ENCODE results near the gene NACC2. TPM values are rescaled to one million over a fixed set of nuclear protein-coding genes. Genes with fewer than 3 reads are reported as not detected.
"Not testable (repeated sequence)": the region's sequence is repeated elsewhere in the genome, so short reads cannot be mapped to it uniquely, and the experiment has no call there.

The NACC2 gene
- total RNA-seq, 1 donor from 2014 or later: 34.0 TPM

DNA sequence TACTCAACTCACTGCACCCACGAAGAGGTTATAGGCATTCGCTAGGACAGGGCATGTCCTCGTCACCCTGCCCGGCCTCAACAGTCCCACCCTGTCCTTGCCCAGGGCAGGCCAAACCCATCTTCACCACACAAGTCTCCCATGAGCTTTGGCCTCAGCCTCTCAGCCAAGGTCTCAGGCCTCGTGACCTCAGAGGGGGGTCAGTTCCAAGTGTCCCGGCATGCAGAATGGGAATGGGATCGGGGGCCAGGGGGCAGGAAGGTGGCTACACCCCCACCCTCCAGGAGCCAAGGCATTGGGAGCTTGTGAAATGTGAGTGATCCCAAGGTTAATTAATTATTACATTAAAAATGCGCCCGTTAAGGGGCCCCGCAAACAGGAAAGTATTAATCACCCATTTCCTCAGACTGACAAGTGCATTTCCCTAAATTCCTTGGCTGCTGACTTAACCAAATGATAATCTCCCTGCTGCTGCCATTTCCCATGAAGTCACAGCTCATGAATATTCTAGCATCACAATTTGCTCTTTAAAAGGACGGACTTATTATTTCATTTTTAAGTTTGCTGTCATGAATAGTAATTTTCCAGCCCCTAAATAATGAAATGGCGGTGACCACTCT is 125.9 kb downstream of the NACC2 start:
- Histone ChIP-seq H3K36me3 (ENCODE audit: insufficient read depth, low read length) (no peaks in the 10 kb centered on the region), H2AFZ (ENCODE audit: low read depth, low read length) (no peak overlapping the region), H3K27ac (ENCODE audit: low read depth, low read length) (no peak overlapping the region), H3K27me3 (ENCODE audit: insufficient read depth, low read length) (peaks cover 3% of the 10 kb centered on the region), H3K4me3 (ENCODE audit: insufficient read depth, low read depth, low read length) (no peak overlapping the region), H3K79me2 (ENCODE audit: insufficient read depth, low read length) (no peaks in the 10 kb centered on the region), H3K4me1 (ENCODE audit: insufficient read depth, low read length) (peaks cover 4% of the 10 kb centered on the region), H3K4me2 (ENCODE audit: low read length) (no peak overlapping the region), H3K9ac (ENCODE audit: low read length) (no peak overlapping the region), H3K9me3 (ENCODE audit: insufficient read depth, low read depth, low read length) (no peaks in the 10 kb centered on the region), H4K20me1 (ENCODE audit: insufficient read depth, low read length) (peaks cover 10% of the 10 kb centered on the region)
- Mint-ChIP-seq H3K4me3 (ENCODE audit: unreplicated experiment) (no peak overlapping the region), H3K36me3 (ENCODE audit: low read depth, unreplicated experiment) (no peaks in the 10 kb centered on the region), H3K9me3 (ENCODE audit: unreplicated experiment) (no peaks in the 10 kb centered on the region), H3K27me3 (ENCODE audit: low read depth, unreplicated experiment) (peaks cover 26% of the 10 kb centered on the region), H3K27ac (ENCODE audit: unreplicated experiment) (no peak overlapping the region), H3K4me1 (ENCODE audit: low read depth, unreplicated experiment) (peaks cover 8% of the 10 kb centered on the region)
- peak; percentile 44 for DNase-seq (ENCODE audit: low read depth)
- TF ChIP-seq, protein P1, sequence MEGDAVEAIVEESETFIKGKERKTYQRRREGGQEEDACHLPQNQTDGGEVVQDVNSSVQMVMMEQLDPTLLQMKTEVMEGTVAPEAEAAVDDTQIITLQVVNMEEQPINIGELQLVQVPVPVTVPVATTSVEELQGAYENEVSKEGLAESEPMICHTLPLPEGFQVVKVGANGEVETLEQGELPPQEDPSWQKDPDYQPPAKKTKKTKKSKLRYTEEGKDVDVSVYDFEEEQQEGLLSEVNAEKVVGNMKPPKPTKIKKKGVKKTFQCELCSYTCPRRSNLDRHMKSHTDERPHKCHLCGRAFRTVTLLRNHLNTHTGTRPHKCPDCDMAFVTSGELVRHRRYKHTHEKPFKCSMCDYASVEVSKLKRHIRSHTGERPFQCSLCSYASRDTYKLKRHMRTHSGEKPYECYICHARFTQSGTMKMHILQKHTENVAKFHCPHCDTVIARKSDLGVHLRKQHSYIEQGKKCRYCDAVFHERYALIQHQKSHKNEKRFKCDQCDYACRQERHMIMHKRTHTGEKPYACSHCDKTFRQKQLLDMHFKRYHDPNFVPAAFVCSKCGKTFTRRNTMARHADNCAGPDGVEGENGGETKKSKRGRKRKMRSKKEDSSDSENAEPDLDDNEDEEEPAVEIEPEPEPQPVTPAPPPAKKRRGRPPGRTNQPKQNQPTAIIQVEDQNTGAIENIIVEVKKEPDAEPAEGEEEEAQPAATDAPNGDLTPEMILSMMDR (IDR thresholded peaks at IDR 0.05; ENCODE audit: insufficient read depth, low read depth, low read length): no peak
- TF ChIP-seq EZH2 (IDR thresholded peaks at IDR 0.05; ENCODE audit: insufficient read depth, low read length): no peak
- no peak for FAIRE-seq

DNA sequence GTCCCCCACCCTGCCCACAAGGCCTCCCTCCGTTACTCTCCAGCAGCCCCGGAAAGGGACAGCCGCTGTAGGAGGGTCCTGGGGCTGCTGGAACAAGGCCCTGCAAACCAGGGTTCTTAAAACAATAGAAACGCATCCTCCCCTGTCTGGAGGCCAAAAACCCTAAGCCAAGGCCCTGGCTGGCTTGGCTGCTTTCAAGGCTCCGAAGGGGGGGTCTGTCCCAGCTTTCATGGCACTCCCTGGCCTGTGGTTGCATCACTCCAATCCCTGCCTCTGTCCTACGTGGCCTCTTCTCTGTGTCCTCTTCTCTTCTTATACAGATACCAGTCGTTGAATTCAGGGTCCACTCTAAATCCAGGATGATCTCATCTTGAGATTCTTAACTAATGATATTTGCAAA is 126.5 kb downstream of the NACC2 start:
- H3K79me2 ChIP-seq (ENCODE audit: insufficient read depth, low read length): no peaks in the 10 kb centered on the region
- DNase-seq (ENCODE audit: low read depth): no peak
- Mint-ChIP-seq H3K4me3 (ENCODE audit: unreplicated experiment) (no peak overlapping the region), H3K9me3 (ENCODE audit: unreplicated experiment) (no peaks in the 10 kb centered on the region), H3K27ac (ENCODE audit: unreplicated experiment) (no peak overlapping the region), H3K4me1 (ENCODE audit: low read depth, unreplicated experiment) (peaks cover 8% of the 10 kb centered on the region), H3K36me3 (ENCODE audit: low read depth, unreplicated experiment) (no peaks in the 10 kb centered on the region), H3K27me3 (ENCODE audit: low read depth, unreplicated experiment) (peaks cover 31% of the 10 kb centered on the region)
- H3K9ac ChIP-seq (ENCODE audit: low read length): no peak overlapping the region
- peaks cover 4% of the 10 kb centered on the region for H3K4me1 ChIP-seq (ENCODE audit: insufficient read depth, low read length)
- H3K9me3 ChIP-seq (ENCODE audit: insufficient read depth, low read depth, low read length): no peaks in the 10 kb centered on the region
- no peaks in the 10 kb centered on the region for H3K36me3 ChIP-seq (ENCODE audit: insufficient read depth, low read length)
- peaks cover 3% of the 10 kb centered on the region for H3K27me3 ChIP-seq (ENCODE audit: insufficient read depth, low read length)
- no peak overlapping the region for H3K4me3 ChIP-seq (ENCODE audit: insufficient read depth, low read depth, low read length)
- no peak overlapping the region for H3K4me2 ChIP-seq (ENCODE audit: low read length)
- no peak overlapping the region for H2AFZ ChIP-seq (ENCODE audit: low read depth, low read length)
- TF ChIP-seq, protein P1 (IDR thresholded peaks at IDR 0.05; ENCODE audit: insufficient read depth, low read depth, low read length): no peak
- no peak for TF ChIP-seq EZH2 (IDR thresholded peaks at IDR 0.05; ENCODE audit: insufficient read depth, low read length)
- peaks cover 10% of the 10 kb centered on the region for H4K20me1 ChIP-seq (ENCODE audit: insufficient read depth, low read length)
- no peak for FAIRE-seq
- no peak overlapping the region for H3K27ac ChIP-seq (ENCODE audit: low read depth, low read length)

DNA sequence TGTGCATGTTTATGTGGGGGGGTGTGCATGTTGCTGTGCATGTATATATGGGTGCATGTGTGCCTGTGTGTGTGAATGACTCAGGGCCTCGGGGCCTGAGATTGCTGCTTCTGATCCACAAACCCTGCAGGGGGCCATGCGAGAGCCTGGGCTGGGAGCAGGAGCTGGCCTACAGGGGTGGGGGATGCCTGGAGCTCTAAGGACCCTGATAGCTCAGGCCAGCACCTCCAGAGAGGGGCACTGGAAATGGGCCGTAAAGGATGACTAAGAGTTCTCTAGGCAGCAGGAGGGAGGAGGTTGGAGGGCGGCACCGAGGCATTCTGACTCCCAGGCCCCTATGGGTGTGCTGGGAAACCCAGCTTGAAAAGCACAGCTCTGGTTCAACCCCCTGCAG is 127.0 kb downstream of the NACC2 start:
- H3K27me3 ChIP-seq (ENCODE audit: insufficient read depth, low read length): peaks cover 3% of the 10 kb centered on the region
- FAIRE-seq: no peak
- H3K36me3 Mint-ChIP-seq (ENCODE audit: low read depth, unreplicated experiment): no peaks in the 10 kb centered on the region
- no peak for DNase-seq (ENCODE audit: low read depth)
- no peak overlapping the region for H3K27ac ChIP-seq (ENCODE audit: low read depth, low read length)
- H3K4me3 Mint-ChIP-seq (ENCODE audit: unreplicated experiment): no peak overlapping the region
- H3K36me3 ChIP-seq (ENCODE audit: insufficient read depth, low read length): no peaks in the 10 kb centered on the region
- H3K9me3 Mint-ChIP-seq (ENCODE audit: unreplicated experiment): no peaks in the 10 kb centered on the region
- no peaks in the 10 kb centered on the region for H3K9me3 ChIP-seq (ENCODE audit: insufficient read depth, low read depth, low read length)
- H2AFZ ChIP-seq (ENCODE audit: low read depth, low read length): no peak overlapping the region
- peaks cover 29% of the 10 kb centered on the region for H3K27me3 Mint-ChIP-seq (ENCODE audit: low read depth, unreplicated experiment)
- no peaks in the 10 kb centered on the region for H3K79me2 ChIP-seq (ENCODE audit: insufficient read depth, low read length)
- no peak overlapping the region for H3K4me2 ChIP-seq (ENCODE audit: low read length)
- H3K4me3 ChIP-seq (ENCODE audit: insufficient read depth, low read depth, low read length): no peak overlapping the region
- no peak overlapping the region for H3K9ac ChIP-seq (ENCODE audit: low read length)
- H3K27ac Mint-ChIP-seq (ENCODE audit: unreplicated experiment): peak overlapping the region; percentile 14
- peaks cover 8% of the 10 kb centered on the region for H3K4me1 Mint-ChIP-seq (ENCODE audit: low read depth, unreplicated experiment)
- H4K20me1 ChIP-seq (ENCODE audit: insufficient read depth, low read length): peaks cover 10% of the 10 kb centered on the region
- TF ChIP-seq, protein P1 (IDR thresholded peaks at IDR 0.05; ENCODE audit: insufficient read depth, low read depth, low read length): no peak
- TF ChIP-seq EZH2 (IDR thresholded peaks at IDR 0.05; ENCODE audit: insufficient read depth, low read length): no peak
- H3K4me1 ChIP-seq (ENCODE audit: insufficient read depth, low read length): peaks cover 4% of the 10 kb centered on the region

DNA sequence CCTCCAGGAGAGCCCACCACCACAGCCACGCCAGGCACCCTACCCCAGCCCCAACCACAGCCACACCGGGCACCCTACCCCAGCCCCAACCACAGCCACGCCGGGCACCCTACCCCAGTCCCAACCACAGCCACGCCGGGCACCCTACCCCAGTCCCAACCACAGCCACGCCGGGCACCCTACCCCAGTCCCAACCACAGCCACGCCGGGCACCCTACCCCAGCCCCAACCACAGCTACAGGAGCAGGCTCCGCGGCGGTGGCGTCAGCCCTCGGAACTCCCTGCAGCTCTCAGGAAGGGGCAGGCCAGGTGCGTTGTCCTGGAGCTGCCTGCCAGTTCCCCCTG is 128.2 kb downstream of the NACC2 start:
- H4K20me1 ChIP-seq (ENCODE audit: insufficient read depth, low read length); H3K4me1 ChIP-seq (ENCODE audit: insufficient read depth, low read length); H2AFZ ChIP-seq (ENCODE audit: low read depth, low read length); H3K4me1 Mint-ChIP-seq (ENCODE audit: low read depth, unreplicated experiment); H3K36me3 ChIP-seq (ENCODE audit: insufficient read depth, low read length); H3K27ac Mint-ChIP-seq (ENCODE audit: unreplicated experiment); H3K36me3 Mint-ChIP-seq (ENCODE audit: low read depth, unreplicated experiment); DNase-seq (ENCODE audit: low read depth); H3K9ac ChIP-seq (ENCODE audit: low read length); H3K4me3 ChIP-seq (ENCODE audit: insufficient read depth, low read depth, low read length); H3K9me3 Mint-ChIP-seq (ENCODE audit: unreplicated experiment); H3K9me3 ChIP-seq (ENCODE audit: insufficient read depth, low read depth, low read length); H3K27me3 ChIP-seq (ENCODE audit: insufficient read depth, low read length); H3K27ac ChIP-seq (ENCODE audit: low read depth, low read length); H3K4me3 Mint-ChIP-seq (ENCODE audit: unreplicated experiment); H3K4me2 ChIP-seq (ENCODE audit: low read length); FAIRE-seq; H3K79me2 ChIP-seq (ENCODE audit: insufficient read depth, low read length): not testable (repeated sequence)
- peaks cover 24% of the 10 kb centered on the region for H3K27me3 Mint-ChIP-seq (ENCODE audit: low read depth, unreplicated experiment)

Measured in astrocyte (in vitro differentiated cells and primary cell).